DLD1 (cell line): Measurements from ENCODE around the gene TBC1D25.

Experiments
- in situ Hi-C: cut with HindIII; loops from 2 replicates; pipeline ENCODE4 v1.10.0; 2017; ENCODE audit warnings: low sequenced_read_pairs

The TBC1D25 gene, protein sequence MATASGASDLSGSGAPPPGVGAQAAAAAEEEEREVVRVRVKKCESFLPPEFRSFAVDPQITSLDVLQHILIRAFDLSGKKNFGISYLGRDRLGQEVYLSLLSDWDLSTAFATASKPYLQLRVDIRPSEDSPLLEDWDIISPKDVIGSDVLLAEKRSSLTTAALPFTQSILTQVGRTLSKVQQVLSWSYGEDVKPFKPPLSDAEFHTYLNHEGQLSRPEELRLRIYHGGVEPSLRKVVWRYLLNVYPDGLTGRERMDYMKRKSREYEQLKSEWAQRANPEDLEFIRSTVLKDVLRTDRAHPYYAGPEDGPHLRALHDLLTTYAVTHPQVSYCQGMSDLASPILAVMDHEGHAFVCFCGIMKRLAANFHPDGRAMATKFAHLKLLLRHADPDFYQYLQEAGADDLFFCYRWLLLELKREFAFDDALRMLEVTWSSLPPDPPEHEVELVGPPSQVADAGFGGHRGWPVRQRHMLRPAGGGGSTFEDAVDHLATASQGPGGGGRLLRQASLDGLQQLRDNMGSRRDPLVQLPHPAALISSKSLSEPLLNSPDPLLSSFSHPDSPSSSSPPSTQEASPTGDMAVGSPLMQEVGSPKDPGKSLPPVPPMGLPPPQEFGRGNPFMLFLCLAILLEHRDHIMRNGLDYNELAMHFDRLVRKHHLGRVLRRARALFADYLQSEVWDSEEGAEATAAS

DNA sequence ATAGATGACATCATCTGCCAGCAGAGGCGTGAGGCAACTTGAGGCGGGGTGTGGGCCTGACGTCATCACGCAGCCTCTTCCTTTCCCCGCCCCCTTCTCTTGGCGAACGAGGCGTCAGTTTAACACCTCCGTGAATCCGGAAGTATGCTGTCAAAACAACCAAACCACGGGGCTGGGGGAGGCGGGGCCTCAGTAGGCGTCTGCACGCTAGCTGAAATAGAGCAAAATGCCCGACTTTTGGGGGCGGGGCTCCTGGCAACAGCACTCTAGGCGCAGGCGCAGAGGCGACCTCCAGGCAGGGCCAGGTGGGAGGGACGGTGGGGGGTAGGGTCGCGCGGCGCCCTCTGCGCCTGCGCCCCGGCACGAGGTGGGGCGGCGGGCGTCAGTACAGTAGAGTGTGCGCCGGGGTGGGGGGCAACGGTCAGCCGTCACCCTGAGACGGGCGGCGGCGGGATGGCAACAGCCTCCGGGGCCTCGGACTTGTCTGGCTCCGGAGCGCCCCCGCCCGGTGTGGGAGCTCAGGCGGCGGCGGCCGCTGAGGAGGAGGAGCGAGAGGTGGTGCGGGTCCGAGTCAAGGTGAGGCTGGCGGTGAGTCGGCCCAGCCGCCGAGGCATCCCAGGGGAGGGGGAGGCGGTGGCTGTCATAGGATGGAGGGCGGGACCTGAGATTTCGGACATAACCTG, at the start of gene TBC1D25:
TSS of gene TBC1D25 (plus strand) at position 370 of the 683 bp plus-strand sequence. CDS start at position 454, 84 bp downstream.
- in situ Hi-C loops = no loop called here

DNA sequence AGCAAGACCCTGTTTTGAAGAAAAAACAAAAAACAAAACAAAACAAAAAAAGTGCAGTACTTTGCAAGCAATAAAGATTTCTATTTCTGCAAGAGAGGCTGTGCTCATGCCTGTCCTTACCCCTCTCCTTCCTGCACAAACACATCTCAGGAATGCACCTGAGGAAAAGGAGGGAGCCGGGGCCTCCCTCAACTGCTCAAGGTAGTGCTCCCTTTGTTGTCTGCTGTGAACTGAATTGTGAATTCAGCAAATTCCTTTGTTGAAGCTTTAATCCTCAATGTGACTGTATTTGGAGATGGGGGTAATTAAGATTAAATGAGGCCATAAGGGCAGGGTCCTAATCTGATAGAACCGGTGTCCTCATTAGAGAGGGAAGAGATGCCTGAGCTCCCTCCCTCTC, 49.6 kb upstream of the TBC1D25 start:
- in situ Hi-C loops = no loop called here

DNA sequence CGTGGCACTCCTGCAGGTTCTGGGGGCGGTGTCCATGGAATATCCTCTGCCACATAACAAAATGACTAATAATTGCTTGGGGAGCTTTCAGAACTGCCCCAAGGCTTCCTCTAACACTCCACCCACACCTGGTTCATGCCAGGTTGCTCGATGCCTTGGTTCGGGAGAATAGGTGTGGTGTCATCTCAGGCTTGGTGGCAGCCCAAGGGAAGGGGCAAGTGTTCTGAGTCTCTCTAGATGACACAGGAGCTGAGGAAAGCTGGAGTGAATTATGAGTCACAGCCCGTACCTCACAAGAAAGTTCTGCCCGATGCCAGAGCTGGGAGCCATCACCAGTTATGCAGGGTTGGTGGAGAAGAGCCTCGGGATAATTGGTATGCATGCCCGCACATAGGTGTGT, 48.9 kb upstream of the TBC1D25 start:
- in situ Hi-C loops = no loop called here

DNA sequence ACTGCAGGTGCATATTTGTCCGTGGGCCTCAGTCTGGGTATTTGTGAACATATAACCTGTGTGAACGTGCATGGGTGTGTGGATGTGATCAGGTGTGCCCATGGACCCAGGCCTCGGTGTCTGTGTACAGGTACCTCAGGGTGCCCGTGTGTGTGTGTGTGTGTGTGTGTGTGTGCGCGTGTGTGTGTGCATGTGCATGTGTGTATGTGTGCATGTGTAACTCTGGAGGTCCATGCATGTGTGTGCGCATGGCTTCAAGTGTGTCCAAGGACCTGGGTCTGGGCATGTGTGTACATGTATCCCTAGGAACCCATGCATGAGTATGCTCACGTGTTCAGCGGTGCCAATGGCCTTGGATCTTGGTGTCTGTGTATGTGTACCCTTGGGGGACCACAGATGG, 47.7 kb upstream of the TBC1D25 start:
- in situ Hi-C loops = no loop called here

DNA sequence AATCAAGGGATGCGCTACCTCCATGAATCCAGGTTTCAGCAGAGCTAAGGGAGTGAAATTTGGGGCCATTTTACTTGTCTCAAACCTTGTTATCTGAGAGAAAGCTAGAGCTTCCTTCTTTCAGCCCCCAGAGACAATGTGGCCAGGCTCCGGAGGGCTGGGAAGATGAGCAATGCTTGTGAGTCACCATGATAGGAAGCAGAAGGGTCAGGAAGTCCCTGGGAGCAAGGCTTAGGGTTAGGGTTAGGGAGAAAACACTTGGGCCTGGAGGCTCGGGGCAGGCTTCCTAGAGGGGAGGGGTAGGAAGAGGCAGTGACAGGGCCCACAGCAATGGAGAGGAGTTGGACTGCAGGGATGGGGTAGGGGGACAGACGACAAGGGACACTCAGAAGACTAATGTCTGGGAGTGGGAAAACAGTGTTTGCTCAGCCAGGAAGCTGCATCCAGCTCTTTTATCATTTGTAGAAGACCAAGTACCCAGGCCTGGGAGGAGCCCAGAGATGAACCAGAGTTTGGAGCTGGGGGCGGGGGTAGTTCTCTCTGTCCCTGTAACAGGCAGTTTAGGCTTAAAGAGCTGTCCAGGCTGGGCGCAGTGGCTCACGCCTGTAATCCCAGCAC, 47.1 kb upstream of the TBC1D25 start:
- in situ Hi-C loops = no loop called here

DNA sequence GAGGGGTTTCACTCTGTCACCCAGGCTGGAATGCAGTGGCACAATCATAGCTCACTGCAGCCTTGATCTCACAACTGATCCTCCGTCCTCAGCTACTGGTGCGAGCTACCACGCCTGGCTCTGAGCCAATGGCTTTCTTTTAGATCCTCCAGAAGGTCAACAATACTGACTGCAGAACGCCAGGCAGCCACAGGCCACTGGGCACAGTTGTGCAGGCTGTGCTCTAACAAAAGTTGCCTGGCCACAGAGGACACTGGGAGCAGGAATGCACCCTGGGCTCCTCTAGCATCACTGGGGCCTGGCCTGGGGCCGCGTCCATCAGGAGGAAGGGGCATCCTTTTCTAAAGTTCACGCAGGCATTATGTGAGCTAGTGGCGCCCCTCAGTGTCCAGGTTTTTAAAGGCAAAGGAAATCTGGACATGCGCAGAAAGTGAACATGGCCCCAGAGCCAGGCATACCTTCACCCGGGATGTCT, 45.6 kb upstream of the TBC1D25 start:
- in situ Hi-C loops = no loop called here

DNA sequence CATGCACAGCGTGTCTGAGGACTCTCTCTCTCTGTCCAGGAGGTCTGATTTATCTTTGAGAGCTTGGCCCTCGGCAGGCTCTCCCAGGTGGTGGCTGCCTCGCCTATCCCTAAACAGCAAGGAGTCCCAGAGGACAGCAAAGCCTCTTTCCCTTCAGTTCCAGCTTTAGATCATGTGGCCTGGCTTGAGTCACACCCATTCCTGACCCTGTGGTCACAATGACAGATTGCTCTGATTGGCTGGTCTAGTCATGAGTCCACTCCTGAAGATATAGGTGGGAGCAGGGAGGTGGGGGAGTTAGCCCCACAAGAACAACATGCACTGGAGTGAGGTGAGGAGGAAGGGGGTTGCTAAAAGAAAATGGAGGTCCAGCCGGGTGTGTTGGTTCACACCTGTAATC, 42.9 kb upstream of the TBC1D25 start:
- in situ Hi-C loops = no loop called here

DNA sequence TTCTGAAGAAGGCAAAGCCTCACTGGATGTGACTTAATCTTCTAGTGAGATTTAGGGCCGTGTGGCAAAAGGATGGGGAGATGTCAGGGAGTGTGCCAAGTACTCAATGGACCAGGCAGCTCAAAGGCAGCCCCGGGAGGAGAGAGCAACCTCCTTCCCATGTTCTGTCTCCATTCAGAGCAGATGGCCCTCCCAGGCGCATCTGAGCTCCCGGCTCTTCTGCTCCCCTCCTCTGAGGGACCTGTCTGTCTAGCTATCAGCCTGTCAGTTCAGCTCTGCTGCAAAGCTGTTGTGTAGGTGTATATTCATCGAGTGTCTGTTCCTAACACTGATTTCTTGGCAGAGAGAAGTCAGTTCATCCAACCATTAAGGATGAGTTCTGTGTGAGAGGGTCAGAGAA, 41.6 kb upstream of the TBC1D25 start:
- in situ Hi-C loops = no loop called here

DNA sequence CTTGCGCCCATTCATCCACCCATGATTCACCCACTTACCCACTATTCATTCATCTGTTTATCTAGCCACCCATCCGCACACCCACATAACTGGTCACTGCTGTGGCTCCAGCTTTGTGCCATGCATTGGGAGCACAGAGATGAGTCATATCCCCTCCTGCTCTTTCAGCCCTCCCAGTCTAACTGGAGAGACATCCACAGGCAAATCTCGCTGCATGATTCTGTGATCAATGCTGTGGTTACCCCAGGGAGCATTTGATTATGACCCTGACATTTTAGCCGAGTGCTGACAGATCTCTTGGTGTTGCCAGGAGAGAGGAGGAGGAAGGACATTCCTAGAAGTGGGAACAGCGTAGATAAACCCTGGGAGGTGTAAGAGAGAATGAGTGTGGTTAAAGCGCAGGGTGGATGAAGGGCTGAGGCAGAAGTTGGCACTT, 41.1 kb upstream of the TBC1D25 start:
- in situ Hi-C loops = no loop called here

DNA sequence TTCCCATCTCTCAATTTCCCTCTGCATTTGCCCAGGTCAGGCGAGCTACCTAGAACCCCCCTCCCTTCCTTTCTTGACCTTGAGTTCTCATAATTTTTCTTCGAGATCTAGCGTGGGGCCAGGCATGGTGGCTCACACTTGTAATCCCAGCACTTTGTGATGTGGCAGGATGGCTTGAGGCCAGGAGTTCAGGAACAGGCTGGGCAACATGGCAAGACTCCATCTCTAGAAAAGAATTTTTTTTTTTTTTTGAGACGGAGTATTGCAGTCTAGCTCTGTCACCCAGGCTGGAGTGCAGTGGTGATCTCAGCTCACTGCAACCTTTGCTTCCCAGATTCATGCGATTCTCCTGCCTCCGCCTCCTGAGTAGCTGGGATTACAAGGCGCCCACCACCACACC, 35.3 kb upstream of the TBC1D25 start:
- in situ Hi-C loops = no loop called here

DNA sequence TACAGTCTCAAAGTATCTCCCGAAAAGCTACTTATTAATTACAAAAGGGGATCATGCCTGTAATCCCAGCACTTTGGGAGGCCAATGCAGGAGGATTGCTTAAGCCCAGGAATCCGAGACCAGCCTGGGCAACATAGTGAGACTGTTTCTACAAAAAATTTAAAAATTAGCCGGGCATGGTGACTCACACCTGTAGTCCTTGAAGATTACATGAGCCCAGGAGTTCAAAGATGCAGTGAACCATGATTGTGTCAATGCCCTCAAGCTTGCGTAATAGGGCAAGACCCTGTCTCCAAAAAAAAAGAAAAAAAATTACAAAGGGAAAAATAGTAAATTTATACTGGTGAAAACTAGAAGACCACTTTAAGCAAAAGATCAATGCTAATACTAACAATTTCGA, 34.0 kb upstream of the TBC1D25 start:
- in situ Hi-C loops = no loop called here

DNA sequence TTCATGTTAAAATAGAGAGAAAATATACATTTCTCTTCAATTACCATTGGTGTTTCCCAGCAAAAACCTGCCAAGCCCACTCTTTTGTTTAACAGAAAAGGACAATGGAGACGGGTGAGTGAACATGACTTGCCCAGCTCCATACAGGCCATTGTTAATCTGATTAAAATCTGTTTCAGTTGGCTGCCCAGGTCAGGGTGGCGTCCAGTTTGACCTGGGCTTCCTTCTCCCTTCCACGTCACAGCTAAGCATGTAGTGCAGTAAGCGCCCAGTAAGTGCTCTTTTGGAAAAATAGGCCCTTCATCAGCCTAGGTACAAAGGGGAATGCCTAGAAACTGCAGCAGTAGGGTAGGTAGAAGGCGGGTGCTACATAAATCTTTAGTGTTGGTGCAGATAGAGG, 32.3 kb upstream of the TBC1D25 start:
- in situ Hi-C loops = no loop called here

DNA sequence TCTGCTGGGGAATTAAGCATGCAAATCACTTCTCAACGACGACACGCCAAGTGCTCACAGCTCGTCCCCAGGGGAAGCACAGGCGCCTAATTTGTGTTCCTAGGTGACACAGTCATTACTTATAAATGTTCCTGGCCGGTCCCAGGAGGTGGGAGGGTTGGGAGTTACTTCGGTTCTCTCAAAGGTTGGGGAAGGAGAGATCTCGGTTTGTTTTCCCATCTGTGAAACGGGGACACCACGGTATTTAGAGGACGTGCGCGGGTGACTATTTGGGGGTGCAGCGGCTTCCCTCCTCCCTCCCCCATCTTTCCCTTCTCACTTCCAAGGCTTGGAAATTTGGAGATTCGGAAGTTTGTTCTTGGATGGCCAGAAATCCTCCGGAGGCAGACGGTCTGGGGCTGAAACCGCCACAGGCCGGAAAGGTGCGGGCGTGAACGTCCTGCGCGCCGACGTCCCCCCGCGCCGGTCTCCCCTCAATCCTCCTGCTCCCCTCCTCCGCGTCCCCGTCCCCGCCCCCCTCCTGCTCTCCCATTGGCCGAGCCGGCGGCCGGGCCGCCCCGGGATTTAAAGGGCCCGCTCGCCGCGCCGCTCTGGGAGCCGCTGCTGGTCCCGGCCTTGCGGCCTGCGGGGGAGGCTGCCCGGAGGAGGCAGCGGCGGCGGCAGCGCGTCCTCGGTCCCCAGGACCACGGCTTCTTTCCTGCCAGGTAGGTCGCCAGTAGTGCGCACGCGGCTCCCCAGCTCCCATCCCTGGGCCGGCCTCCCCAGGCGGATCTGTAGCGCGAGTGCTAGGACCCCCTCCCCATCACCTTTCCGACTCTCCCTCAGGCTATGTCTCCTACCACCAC, 30.9 kb upstream of the TBC1D25 start, which contains the start of gene PORCN:
TSS of gene PORCN (plus strand) at position 593 of the 845 bp plus-strand sequence. CDS start 829 bp downstream, outside the sequence.
- in situ Hi-C loops = no loop called here

DNA sequence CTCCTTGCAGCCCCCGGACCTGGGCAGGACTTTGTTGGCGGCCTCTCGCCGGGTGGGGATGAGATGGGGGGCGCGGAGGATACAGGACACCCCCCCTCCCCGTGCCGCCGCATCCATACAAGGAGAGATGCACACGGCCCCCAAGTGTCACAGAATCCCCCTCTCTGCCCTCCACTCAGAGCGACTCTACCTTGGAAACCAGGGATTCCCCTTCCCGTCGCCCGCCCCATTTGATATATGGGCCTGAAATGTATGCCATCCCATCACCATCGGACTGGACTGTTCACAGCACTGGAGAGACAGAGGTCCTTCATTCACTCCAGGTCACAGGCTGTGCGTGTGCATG, 30.3 kb upstream of the TBC1D25 start:
- in situ Hi-C loops = no loop called here

DNA sequence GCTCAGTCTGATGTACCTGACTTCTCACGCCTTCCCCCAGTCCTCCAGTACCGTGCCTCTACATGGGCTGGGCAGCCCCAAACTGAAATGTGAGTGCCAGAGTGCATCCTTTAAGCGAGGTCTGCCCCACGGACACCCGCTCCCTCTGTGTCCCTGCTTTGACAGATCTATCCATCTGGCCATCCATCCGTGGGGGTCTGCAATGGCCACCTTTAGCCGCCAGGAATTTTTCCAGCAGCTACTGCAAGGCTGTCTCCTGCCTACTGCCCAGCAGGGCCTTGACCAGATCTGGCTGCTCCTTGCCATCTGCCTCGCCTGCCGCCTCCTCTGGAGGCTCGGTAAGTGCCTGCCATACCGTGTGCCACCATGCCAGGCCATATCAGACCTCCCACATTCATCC, 29.9 kb upstream of the TBC1D25 start:
- in situ Hi-C loops = no loop called here

DNA sequence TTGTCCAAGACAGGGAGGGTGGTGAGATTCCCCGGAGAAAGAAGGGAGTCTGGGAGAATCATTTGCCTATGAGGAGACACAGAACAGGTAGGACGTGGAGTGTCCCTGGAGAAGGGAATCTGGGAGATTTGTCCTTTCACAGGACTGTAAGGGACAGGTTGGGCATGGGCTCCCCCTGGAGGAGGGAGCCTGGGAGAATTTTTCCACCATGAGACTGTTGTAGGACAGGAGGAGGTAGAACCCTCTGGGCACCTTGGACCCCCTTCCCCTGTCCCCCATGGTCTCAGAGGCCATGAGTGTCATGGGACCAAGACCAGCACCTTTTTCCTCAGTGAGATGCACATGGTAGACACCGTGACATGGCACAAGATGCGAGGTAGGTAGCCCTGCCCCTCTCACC, 28.0 kb upstream of the TBC1D25 start:
- in situ Hi-C loops = no loop called here

DNA sequence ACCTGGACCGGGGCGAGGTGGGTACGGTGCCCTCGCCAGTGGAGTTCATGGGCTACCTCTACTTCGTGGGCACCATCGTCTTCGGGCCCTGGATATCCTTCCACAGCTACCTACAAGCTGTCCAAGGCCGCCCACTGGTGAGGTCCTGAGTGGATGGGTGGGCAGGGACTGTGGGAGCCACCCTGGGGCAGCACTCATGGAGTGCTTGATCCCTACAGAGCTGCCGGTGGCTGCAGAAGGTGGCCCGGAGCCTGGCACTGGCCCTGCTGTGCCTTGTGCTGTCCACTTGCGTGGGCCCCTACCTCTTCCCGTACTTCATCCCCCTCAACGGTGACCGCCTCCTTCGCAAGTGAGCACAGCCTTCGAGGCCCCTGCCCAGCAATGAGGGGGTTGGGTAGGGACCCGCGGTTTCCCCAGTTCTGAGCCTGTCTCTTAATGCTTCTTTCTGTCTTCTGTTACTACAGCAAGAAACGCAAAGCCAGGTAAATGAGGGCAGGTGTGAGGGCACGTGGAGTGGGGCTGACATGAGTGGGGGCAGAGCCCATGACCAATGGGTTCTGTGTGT, 27.1 kb upstream of the TBC1D25 start:
- in situ Hi-C loops = no loop called here

DNA sequence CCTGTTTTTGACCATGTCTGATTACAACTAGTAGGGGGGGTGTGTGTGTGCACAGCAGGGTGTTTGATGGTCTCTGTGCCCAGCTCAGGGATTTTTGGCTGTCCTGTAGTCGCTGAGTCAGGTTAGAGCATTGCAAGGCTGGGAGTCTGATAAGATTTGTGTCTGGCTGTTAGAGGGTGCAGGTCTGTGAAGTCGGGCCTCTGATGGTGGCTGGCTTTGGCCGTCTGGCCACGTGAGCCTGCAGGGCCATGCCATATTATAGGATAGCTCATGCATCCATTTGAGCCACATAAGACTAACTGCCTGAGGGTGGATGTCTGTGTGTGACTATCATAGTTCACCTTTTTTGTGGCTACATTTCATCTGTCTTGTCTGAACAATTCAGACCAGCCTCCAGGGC, 25.8 kb upstream of the TBC1D25 start:
- in situ Hi-C loops = no loop called here

DNA sequence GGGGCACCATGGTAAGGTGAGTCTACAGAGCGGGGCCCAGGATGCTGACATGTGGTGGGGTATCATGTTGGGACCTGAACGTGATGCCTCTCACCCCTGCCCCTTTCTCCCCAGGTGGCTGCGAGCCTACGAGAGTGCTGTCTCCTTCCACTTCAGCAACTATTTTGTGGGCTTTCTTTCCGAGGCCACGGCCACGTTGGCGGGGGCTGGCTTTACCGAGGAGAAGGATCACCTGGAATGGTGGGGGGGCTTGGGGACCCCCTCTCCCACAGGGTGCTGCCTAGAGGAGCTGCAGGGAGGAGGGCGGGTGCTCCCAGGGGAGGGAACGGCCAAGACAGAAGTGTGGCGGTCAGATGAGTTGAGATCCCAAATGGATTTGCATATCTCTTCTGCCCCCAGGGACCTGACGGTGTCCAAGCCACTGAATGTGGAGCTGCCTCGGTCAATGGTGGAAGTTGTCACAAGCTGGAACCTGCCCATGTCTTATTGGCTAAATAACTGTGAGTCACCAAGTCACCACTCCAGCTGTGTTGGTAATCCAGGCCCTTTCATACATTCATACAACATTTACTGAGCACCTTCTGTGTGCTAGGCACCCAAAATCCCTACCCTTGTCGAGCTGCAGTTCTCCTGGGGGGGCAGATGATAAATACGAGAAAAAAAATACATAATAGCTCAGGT, 25.2 kb upstream of the TBC1D25 start:
- in situ Hi-C loops = no loop called here
